ENCODE measurements around the gene ATF5. TPM values are rescaled to one million over a fixed set of nuclear protein-coding genes. Genes with fewer than 3 reads are reported as not detected.
A peak's percentile ranks its signal among the peaks of the same experiment; 100 is the strongest.
"Not testable (repeated sequence)": the region's sequence is repeated elsewhere in the genome, so short reads cannot be mapped to it uniquely, and the experiment has no call there.

The ATF5 gene
- total RNA-seq, 1 donor: 8.1 TPM

- DNase-seq (ENCODE audit: low read depth in 2 of 3, low spot score in 2 of 3): no peak
These were observed 8.2 kb upstream of the ATF5 start for GRCh38 chr19:49920624-49921363.

DNA sequence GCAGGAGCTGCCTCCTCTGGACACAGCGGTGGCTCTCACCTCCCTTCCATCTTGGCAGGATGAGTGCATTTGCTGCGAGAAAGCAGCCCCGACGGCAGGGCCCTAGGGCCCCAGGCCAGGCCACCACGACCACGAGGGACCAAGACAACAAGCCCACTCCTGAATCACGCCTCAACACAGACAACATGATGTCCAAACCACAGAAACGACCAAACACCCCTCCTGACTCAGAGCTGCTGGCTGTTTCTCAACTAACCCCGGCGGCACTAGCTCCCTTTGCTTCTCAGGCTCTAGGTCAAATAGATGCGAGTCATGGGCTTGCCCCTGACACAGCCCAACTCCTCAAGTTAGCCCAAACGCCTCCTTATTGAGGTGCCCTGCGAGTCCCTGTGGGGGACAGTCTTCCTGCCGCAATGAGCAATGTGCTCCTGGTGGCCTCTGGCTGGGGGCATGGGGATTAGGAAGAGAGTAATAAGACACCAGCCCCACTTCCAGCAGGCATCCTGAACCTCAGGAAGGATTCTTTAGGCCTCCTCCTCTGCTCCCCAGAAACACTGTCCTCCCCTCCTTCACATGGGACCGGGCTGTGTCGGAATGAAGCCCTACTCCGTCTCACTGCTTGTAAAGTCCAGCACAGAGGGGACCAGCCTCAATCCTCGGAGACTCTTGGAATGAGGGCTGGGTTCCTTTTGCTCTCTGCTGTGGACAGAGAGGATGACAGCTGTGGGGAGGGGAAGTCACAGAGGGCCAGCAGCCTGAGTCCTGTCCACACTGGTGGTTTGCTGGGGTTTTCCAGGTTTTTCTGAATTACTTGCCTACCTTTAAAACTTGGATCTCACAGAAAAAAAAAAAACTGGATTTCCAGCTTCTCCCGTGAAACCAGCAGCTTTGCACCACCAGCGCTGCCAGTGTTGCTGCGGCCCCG is 6.9 kb upstream of the ATF5 start:
- DNase-seq (ENCODE audit: low read depth in 2 of 3, low spot score in 2 of 3): no peak

DNA sequence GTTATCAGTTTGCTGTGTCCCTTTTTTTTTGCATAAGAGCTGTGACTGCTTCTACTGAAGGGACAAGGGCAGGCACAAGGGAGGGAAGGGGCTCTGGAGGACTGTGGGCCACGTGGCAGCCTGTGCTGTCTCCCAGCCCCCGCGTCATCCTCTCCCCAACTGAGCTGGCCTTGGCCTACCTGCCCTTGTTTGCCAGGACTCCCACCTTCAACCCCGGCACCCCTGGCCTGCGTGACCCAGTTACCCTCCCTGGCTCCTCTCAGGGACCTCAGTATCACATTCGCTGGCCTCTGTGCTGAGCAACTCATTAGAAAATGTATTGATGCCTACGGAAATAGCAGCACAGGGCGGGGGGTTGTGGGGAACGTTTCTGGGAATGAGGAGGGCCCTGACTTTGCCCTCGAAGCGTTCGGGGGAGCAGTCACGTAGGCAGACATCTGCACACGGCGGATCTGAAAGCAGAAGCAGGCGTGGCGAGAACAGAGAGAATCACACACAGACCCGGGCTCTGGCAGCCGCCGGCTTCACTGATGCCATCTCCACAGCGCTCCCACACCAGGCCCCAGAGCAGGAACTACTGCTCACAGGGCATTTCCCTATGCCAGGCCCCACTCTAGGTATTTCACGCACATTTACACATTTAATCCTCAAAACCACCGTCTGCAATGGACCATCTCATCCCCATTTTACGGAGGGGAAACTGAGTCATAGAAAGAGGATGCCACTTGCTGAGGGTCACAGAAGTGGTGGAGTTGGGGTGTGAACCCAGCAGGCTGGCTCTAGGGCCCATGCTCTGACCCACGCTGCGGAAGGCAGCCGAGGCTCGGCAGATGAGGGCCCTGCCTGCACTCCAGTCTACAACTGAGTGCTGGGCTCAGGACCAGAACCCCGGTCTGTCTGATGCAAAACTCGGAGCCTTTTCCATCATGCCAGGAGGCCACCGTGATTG is 5.7 kb upstream of the ATF5 start:
- DNase-seq (ENCODE audit: low read depth in 2 of 3, low spot score in 2 of 3): no peak

GRCh38 chr19:49924004-49924880 is 4.8 kb upstream of the ATF5 start:
- DNase-seq (ENCODE audit: low read depth in 2 of 3, low spot score in 2 of 3): no peak

- not testable (repeated sequence) for DNase-seq (ENCODE audit: low read depth in 2 of 3, low spot score in 2 of 3)
These were observed 4.2 kb upstream of the ATF5 start for GRCh38 chr19:49924881-49925210.

- no peak for DNase-seq (ENCODE audit: low read depth in 2 of 3, low spot score in 2 of 3)
These were observed 3.5 kb upstream of the ATF5 start for GRCh38 chr19:49925486-49925885.

DNA sequence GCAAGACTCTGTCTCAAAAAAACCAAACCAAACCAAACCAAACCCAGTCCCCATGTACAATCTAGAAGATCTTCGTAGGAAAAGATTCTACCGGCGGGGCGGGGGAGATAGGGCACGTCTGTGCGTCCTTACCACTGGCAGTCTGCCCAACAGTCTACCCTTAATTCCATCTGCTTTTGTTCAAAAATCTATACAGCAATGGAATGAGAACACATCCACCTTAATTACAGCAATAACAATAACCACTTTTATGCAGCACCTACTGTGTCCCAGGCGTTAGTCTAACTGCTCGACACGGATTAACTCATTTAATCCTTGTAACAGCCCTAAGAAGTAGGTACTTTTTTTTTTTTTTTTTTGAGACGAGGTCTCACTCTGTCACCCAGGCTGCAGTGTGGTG is 2.5 kb upstream of the ATF5 start:
- DNase-seq (ENCODE audit: low read depth in 2 of 3, low spot score in 2 of 3): no peak

- no peak for DNase-seq (ENCODE audit: low read depth in 2 of 3, low spot score in 2 of 3)
These were observed 1.3 kb upstream of the ATF5 start for GRCh38 chr19:49927526-49928264.

GRCh38 chr19:49929611-49930482 is 842 bp downstream of the ATF5 start:
- peak; percentile 92 to 99 (median 99) for DNase-seq (ENCODE audit: low read depth in 2 of 3, low spot score in 2 of 3)

DNA sequence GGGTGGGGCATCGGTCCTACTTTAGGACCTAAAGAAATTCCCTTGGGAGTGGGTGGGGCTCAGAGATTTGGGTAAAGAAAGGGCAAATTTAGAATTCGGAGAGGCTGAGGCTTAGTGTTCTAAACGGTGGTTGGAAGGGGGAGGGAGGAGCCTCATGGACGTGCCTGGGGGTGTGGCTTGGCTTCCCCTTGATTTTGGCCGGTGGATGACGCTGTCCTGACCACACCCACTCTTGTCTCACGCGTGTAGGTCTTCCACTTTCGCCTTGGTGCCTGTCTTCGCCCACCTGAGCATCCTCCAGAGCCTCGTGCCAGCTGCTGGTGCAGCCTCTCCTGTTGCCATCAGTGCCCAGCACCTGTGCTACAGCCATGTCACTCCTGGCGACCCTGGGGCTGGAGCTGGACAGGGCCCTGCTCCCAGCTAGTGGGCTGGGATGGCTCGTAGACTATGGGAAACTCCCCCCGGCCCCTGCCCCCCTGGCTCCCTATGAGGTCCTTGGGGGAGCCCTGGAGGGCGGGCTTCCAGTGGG is 1.5 kb downstream of the ATF5 start:
- DNase-seq (ENCODE audit: low read depth in 2 of 3, low spot score in 2 of 3): no peak

DNA sequence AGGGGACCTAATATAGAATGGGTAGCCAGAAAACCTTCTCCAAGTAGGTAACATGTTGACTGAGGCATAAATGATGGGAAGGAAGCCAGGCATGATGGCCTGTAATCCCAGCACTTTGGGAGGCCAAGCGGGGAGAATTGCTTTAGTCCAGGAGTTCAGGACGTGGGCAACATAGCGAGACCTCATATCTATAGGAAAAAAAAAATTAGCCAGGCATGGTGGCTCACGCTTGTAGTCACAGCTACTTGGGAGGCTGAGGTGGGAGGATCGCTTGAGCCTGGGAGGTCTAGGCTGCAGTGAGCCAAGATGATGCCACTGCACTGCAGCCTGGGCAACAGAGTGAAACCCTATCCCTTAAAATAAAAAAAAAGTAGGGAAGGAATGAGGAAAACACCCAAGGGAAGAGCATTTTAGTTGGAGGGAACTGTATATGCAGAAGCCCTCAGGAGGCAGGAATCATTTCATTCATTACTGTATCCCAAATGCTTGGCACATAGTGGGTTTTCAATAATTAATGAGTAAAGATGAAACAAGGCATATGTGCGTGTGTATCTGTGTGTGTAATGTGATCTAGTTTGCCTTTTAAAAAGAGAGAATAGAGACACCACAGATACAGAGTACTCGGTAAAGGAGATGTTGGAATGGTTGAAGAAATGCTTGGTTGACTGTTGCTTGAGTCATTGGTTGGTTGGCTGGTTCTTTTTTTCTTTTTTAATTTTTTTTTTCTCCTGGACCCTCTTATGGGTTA is 2.5 kb downstream of the ATF5 start:
- no peak for DNase-seq (ENCODE audit: low read depth in 2 of 3, low spot score in 2 of 3)

GRCh38 chr19:49932041-49932451 is 3.0 kb downstream of the ATF5 start:
- no peak for DNase-seq (ENCODE audit: low read depth in 2 of 3, low spot score in 2 of 3)

DNA sequence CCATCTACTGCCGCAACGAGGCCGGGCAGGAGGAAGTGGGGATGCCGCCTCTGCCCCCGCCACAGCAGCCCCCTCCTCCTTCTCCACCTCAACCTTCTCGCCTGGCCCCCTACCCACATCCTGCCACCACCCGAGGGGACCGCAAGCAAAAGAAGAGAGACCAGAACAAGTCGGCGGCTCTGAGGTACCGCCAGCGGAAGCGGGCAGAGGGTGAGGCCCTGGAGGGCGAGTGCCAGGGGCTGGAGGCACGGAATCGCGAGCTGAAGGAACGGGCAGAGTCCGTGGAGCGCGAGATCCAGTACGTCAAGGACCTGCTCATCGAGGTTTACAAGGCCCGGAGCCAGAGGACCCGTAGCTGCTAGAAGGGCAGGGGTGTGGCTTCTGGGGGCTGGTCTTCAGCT is 3.7 kb downstream of the ATF5 start:
- peak in 2 of 3 donors; percentile 47 to 51 for DNase-seq (ENCODE audit: low read depth in 2 of 3, low spot score in 2 of 3)

DNA sequence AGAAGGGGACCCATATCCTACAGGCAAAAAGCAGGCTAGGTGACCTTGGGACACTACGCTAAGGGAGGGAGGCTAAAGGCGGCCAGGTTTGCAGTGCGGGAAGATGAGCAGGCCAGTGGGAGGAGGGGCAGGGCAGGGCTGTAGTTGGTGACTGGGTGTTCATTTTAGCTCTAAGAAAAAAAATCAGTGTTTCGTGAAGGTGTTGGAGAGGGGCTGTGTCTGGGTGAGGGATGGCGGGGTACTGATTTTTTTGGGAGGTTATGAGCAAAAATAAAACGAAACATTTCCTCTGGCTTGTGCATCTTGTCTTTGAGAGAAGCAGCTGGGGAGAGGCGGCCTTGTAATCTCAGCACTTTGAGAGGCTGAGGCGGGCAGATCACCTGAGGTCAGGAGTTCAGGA is 4.6 kb downstream of the ATF5 start:
- DNase-seq (ENCODE audit: low read depth in 2 of 3, low spot score in 2 of 3): no peak

DNA sequence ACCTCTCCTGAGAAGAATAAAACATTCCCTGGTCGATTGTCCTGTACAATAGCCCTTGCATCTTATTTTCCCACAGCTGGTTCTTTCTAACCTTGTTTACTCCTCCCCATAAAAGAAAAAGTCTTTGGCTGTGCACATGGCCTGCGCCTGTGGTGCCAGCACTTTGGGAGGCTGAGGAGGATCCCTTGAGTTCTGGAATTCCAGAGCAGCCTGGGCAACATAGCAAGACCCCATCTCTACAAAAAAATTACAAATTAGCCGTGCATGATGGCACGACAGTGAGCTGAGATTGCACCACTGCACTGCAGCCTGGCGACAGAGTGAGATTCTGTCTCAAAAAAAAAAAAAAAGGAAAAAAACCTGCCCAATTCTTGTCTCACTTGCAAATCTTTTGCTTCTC is 7.5 kb downstream of the ATF5 start:
- no peak for DNase-seq (ENCODE audit: low read depth in 2 of 3, low spot score in 2 of 3)

DNA sequence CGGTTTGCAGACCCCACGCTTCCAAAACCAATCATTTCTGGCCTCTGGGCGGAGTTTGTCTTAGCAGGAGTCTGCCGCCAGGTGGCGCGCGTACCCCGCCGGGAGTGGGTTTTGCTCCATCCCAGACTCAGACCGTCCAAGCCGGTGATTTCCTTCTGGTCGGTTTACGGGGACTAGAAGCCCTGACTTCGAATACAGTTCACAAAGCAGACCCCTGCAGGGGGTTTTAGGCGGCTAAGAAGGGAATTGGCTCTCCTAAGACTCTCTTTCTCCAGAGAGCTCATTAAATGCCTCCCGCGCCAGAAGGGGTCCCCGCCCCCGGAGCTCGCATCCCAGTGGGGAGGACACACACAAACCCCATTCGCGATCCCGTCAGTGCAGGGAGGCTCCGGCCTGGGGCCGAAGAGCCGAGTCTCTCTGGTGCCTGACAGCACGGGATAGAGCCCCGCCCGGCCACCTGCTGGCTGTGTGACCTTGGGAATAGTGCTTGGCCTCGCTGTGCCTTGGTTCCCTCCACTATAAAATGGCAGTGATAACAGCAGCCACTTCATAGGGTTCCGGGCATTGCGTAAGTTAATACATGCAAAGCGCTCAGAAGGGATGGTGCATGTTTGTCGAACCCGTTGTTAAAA is 8.9 kb downstream of the ATF5 start:
- DNase-seq (ENCODE audit: low read depth in 2 of 3, low spot score in 2 of 3): peak; percentile 58 to 80 (median 72)

DNA sequence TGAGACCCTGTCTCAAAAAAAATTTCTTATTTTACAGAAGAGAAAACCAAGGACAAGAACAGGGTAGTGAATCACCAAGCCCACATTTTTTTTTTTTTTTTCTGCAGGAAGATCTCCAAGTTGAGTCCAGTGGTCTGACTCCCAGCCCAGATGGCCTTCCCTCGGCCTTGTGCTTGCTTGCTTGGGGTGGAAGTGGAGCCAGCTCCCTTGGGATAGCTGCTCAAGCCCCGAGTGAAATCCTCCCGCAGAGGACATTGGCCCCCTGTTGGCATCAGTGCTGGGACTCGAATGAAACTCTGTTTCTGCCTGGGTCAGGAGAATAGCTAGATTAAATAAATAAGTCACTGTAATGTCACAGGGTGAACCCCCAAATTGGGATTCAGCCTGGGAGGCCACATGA is 9.7 kb downstream of the ATF5 start:
- no peak for DNase-seq (ENCODE audit: low read depth in 2 of 3, low spot score in 2 of 3)
